Prostate gland (tissue), 2 donors: ENCODE data around the gene TAL2. TPM values are rescaled to one million over a fixed set of nuclear protein-coding genes. Genes with fewer than 3 reads are reported as not detected.

Source experiments
- DNase-seq: peaks from one replicate; pipeline ENCODE4 v3.0.0-alpha.2; 2019; ENCODE audit warnings: low spot score
- H3K27ac ChIP-seq, 2 donors: fragments of 200-600 bp; sonication (generic); 2 replicates each; pipeline ENCODE4 v1.5.1; 2017 to 2019
- H3K27me3 ChIP-seq: fragments of 200-600 bp; sonication (generic); replicated peaks from 2 replicates; pipeline ENCODE4 v1.5.1; 2019; ENCODE audit not compliant: insufficient read depth
- H3K36me3 ChIP-seq, 2 donors: fragments of 200-600 bp; sonication (generic); 1 replicate in 1 of 2; 2 replicates in 1 of 2; pipeline versions ENCODE4 v1.5.1 to v1.8.1; 2017 to 2019
- H3K4me1 ChIP-seq: fragments of 200-600 bp; sonication (generic); replicated peaks from 2 replicates; pipeline ENCODE4 v1.5.1; 2019
- H3K4me3 ChIP-seq, 2 donors: fragments of 200-600 bp; sonication (generic); 2 replicates each; pipeline ENCODE4 v1.5.1; 2017 to 2019
- H3K9me3 ChIP-seq: fragments of 200-600 bp; sonication (generic); 2 replicates; pipeline ENCODE4 v1.5.1; 2017
- CTCF ChIP-seq, 4 experiments: fragments of 200-600 bp in 2 of 4; fragments of 450-650 bp in 2 of 4; sonication (generic) in 2 of 4; IDR thresholded peaks; 1 replicate in 3 of 4; 2 replicates in 1 of 4; pipeline ENCODE4 v1.5.1; 2016 to 2019; ENCODE audit warnings: antibody characterized with exemption in 4 of 4, mild to moderate bottlenecking in 2 of 4, moderate library complexity in 2 of 4
- POLR2A ChIP-seq: fragments of 450-650 bp; IDR thresholded peaks from one replicate; pipeline ENCODE4 v1.6.1; 2016; ENCODE audit warnings: antibody characterized with exemption, mild to moderate bottlenecking
- POLR2AphosphoS5 ChIP-seq: sonication (generic); formaldehyde crosslinking; IDR thresholded peaks from one replicate; pipeline ENCODE4 v1.6.1; 2017; ENCODE audit warnings: antibody characterized with exemption
- WGBS: methylation state at CpG from one replicate; pipeline ENCODE4 v1.1.5; 2018; 5-methylcytosine and 5-hydroxymethylcytosine counted together
- intact Hi-C: fragments of 100-400 bp; cut with DNase I; formaldehyde crosslinking; loops from one replicate; pipeline ENCODE4 v1.14.2; 2022
- total RNA-seq, 2 donors: library from RNA; depleted of rRNA; stranded (reverse); fragments of >200 nt; gene quantifications; one replicate each; pipeline ENCODE4 v1.1.0, GENCODE V29; 2016

Gene TAL2
- total RNA-seq, 2 donors from 2014 or later: not detected

DNA sequence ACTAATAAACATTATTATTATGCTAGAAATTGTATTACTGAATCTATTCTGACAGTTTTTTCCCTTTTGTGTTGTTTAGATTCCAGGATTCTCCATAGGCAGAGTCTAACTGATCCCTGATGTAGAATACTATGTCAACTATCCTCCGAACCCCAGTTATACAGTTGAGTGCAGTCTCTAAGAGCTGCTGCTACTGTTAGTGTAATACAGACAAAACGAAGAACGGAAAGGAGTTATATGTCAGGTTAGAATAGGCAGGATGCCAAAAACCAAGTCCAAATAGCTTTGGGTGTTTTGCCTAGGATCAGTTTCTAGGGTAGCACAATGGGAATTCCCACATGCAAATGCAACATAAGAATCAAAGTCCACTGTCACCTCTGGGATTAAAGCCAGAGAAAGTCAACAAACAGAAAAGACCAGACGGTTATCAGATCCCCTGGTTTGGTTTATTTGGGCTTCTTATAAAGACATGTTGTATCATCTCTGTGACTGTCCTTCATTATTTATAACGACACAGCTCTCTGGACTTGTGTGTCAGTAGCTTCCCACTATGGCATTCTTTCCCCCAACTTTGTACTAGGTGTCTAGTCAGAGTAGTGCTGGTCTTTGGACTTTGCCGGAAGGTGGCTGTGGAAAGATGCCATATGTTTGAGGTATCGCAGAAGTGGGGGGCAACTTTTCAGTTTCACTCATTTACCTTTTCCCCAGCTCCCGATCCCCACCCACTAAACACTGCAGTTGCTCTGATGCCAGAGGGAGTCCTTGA lies 17.2 kb downstream of the TAL2 start:
- H3K9me3 ChIP-seq: no peaks in the 10 kb centered on the region
- intact Hi-C loops: no loop called here
- no peaks in the 10 kb centered on the region for H3K4me1 ChIP-seq
- H3K27ac ChIP-seq: no peak overlapping the region
- no peak overlapping the region for H3K4me3 ChIP-seq
- H3K27me3 ChIP-seq: no peaks in the 10 kb centered on the region
- no peaks in the 10 kb centered on the region for H3K36me3 ChIP-seq
- no peak for TF ChIP-seq CTCF (IDR thresholded peaks at IDR 0.05)
- no peak for TF ChIP-seq POLR2A
- no peak for TF ChIP-seq POLR2AphosphoS5
- no peak for DNase-seq
- WGBS: 54% methylated on average over 8 of the region's 8 CpGs

DNA sequence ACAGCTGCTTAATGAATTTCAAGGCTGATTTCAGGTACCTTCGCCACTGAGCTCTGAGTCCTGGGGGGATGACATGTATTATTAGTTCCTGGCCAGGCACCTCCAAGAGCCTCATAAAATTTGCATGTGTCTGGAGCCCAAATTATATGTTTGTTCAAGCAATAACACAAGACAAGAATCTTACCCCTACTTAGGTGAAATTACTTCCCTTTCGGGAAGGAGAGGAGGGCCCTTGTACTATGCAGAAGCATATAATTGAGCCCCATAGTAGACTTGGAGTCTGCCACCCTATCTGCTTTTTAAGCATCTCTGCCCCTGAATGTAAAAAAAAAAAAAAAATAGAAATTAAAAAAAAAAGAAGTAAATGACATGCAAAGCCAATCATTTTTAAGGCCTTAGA lies 19.1 kb downstream of the TAL2 start:
- WGBS: 84% methylated on average over 2 of the region's 2 CpGs
- H3K36me3 ChIP-seq: no peaks in the 10 kb centered on the region
- no peaks in the 10 kb centered on the region for H3K27me3 ChIP-seq
- H3K4me1 ChIP-seq: no peaks in the 10 kb centered on the region
- DNase-seq: no peak
- no peaks in the 10 kb centered on the region for H3K9me3 ChIP-seq
- intact Hi-C loops: no loop called here
- TF ChIP-seq POLR2AphosphoS5: no peak
- TF ChIP-seq CTCF (IDR thresholded peaks at IDR 0.05): no peak
- TF ChIP-seq POLR2A: no peak
- no peak overlapping the region for H3K4me3 ChIP-seq
- H3K27ac ChIP-seq: no peak overlapping the region

- no peaks in the 10 kb centered on the region for H3K9me3 ChIP-seq
- no peak for DNase-seq
- H3K27me3 ChIP-seq: no peaks in the 10 kb centered on the region
- H3K36me3 ChIP-seq: no peaks in the 10 kb centered on the region
- TF ChIP-seq CTCF (IDR thresholded peaks at IDR 0.05) (no peak), POLR2AphosphoS5 (no peak), POLR2A (no peak)
- WGBS: 93% methylated on average over 1 of the region's 1 CpG
- H3K4me1 ChIP-seq: no peaks in the 10 kb centered on the region
- H3K4me3 ChIP-seq: no peak overlapping the region
- intact Hi-C loops: no loop called here
- no peak overlapping the region for H3K27ac ChIP-seq
These were observed 19.5 kb downstream of the TAL2 start for GRCh38 chr9:105681724-105682123.

DNA sequence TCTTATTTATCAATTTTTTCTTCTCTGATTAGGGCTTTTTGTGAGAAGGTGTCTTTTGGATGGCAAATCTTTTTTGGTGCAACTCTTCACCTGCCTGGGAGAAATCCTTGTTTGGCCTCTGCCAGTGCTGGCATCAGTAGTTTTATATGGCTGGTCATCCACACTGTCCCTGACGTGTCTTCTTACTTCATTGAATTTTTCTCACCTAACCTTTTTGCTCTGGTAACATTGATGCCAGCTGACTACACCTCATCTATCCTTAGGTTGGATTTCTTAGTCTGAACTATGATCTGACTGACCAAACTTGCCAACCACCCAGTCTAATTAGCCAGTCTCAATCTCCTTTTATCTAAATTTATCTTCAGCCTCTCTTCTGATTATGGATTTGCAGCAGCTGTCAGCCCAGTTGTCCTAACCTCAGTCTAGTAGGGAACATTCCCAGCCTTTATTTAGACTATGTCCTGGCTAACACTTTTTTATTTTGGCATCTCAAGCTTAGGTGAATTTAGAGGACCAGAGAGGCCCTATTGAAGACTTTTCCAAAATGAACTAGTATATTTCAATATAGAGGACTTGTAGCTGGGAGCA lies 21.5 kb downstream of the TAL2 start:
- H3K27me3 ChIP-seq: no peaks in the 10 kb centered on the region
- intact Hi-C loops: no loop called here

More for the DNA sequence above, 21.5 kb downstream of the TAL2 start:
- Histone ChIP-seq H3K4me1 (no peaks in the 10 kb centered on the region), H3K36me3 (no peaks in the 10 kb centered on the region), H3K4me3 (no peak overlapping the region), H3K9me3 (no peaks in the 10 kb centered on the region), H3K27ac (no peak overlapping the region)
- WGBS: 61% methylated on average over 1 of the region's 1 CpG
- no peak for DNase-seq
- no peak for TF ChIP-seq POLR2AphosphoS5
- TF ChIP-seq CTCF (IDR thresholded peaks at IDR 0.05): no peak
- TF ChIP-seq POLR2A: no peak
